ENCODE results near the gene HMCN2.

- no peak for TF ChIP-seq CTCF (IDR thresholded peaks at IDR 0.05)
- no peak for TF ChIP-seq EZH2 (IDR thresholded peaks at IDR 0.05; ENCODE audit: borderline replicate concordance, insufficient read depth, low read depth, low read length, poor library complexity, severe bottlenecking)
Measured at GRCh38 chr9:130398487-130399240, 133.1 kb downstream of the HMCN2 start.
